GM23338 (cell line): ENCODE results near the gene PKP3. TPM values are rescaled to one million over a fixed set of nuclear protein-coding genes. Genes with fewer than 3 reads are reported as not detected.

Experiments used
- ATAC-seq: fragments of 200-7000 bp; cut with Tn5 transposase; 3 replicates; pipeline ENCODE4 v1.9.1; 2020
- DNase-seq: peaks from one replicate; pipeline ENCODE4 v3.0.0-alpha.2; 2015; ENCODE audit warnings: low spot score
- H2AFZ ChIP-seq: fragments of 200-600 bp; sonication (generic); 2 replicates; pipeline ENCODE4 v1.8.0; 2016; ENCODE audit warnings: antibody characterized with exemption, mild to moderate bottlenecking, moderate library complexity
- H3F3A ChIP-seq: fragments of 200-600 bp; sonication (generic); replicated peaks from 2 replicates; pipeline ENCODE4 v1.8.0; 2017; ENCODE audit warnings: antibody characterized with exemption, mixed run types, low read depth
- H3K27ac ChIP-seq: fragments of 200-600 bp; sonication (generic); 2 replicates; pipeline ENCODE4 v1.6.1; 2016; ENCODE audit warnings: low read depth
- H3K27me3 ChIP-seq: fragments of 200-600 bp; sonication (generic); 2 replicates; pipeline ENCODE4 v1.8.0; 2016; ENCODE audit warnings: mild to moderate bottlenecking, mixed run types, moderate library complexity; ENCODE audit not compliant: insufficient read depth
- H3K36me3 ChIP-seq: fragments of 200-600 bp; sonication (generic); 2 replicates; pipeline ENCODE4 v1.8.0; 2016; ENCODE audit warnings: mild to moderate bottlenecking; ENCODE audit not compliant: insufficient read depth
- H3K4me1 ChIP-seq: fragments of 200-600 bp; sonication (generic); 2 replicates; pipeline ENCODE4 v1.8.0; 2016; ENCODE audit warnings: mild to moderate bottlenecking, moderate library complexity; ENCODE audit not compliant: insufficient read depth
- H3K4me2 ChIP-seq: fragments of 200-600 bp; sonication (generic); 2 replicates; pipeline ENCODE4 v1.7.1; 2017; ENCODE audit warnings: mixed run types
- H3K4me3 ChIP-seq: fragments of 200-600 bp; sonication (generic); 2 replicates; pipeline ENCODE4 v1.6.1; 2016; ENCODE audit warnings: mixed run types
- H3K79me2 ChIP-seq: fragments of 200-600 bp; sonication (generic); replicated peaks from 2 replicates; pipeline ENCODE4 v1.8.0; 2017; ENCODE audit warnings: mild to moderate bottlenecking; ENCODE audit not compliant: insufficient read depth
- H3K9me2 ChIP-seq: fragments of 200-600 bp; sonication (generic); 2 replicates; pipeline ENCODE4 v1.8.0; 2017; ENCODE audit not compliant: insufficient read depth
- H4K20me1 ChIP-seq: fragments of 200-600 bp; sonication (generic); replicated peaks from 2 replicates; pipeline ENCODE4 v1.8.0; 2017; ENCODE audit warnings: mild to moderate bottlenecking; ENCODE audit not compliant: insufficient read depth
- H3K27ac Mint-ChIP-seq: 2 replicates; pipeline ENCODE4 v1.8.0; 2020; ENCODE audit warnings: inconsistent platforms, mild to moderate bottlenecking, moderate library complexity, mixed read lengths
- H3K27me3 Mint-ChIP-seq: 3 replicates; pipeline ENCODE4 v1.8.0; 2022; ENCODE audit warnings: low read depth, mild to moderate bottlenecking, moderate library complexity, mixed read lengths, inconsistent platforms; ENCODE audit not compliant: insufficient read depth, poor library complexity
- H3K36me3 Mint-ChIP-seq: 3 replicates; pipeline ENCODE4 v1.8.0; 2021; ENCODE audit warnings: low read depth, mild to moderate bottlenecking, inconsistent platforms, moderate library complexity, mixed read lengths
- H3K4me1 Mint-ChIP-seq: 3 replicates; pipeline ENCODE4 v1.8.0; 2020; ENCODE audit warnings: mild to moderate bottlenecking, inconsistent platforms, mixed read lengths
- H3K4me3 Mint-ChIP-seq: 3 replicates; pipeline ENCODE4 v1.8.0; 2021; ENCODE audit warnings: moderate library complexity, mild to moderate bottlenecking, inconsistent platforms, mixed read lengths
- H3K9me3 Mint-ChIP-seq: 3 replicates; pipeline ENCODE4 v1.8.0; 2020; ENCODE audit warnings: moderate library complexity, mild to moderate bottlenecking, inconsistent platforms, mixed read lengths
- CREB1 ChIP-seq: fragments of 250-450 bp; sonication (Bioruptor Pico); IDR thresholded peaks from 2 replicates; pipeline ENCODE4 v1.5.0; 2020; ENCODE audit warnings: low read depth, mild to moderate bottlenecking, moderate library complexity
- CTCF ChIP-seq, 2 experiments: fragments of 200-600 bp in 1 of 2; sonication (generic) in 1 of 2; conservative IDR thresholded peaks; 2 replicates each; pipeline versions ENCODE4 v1.5.1 to v1.6.1; 2016 to 2017; ENCODE audit warnings: antibody characterized with exemption in 2 of 2, low read depth in 2 of 2, mild to moderate bottlenecking in 2 of 2, moderate library complexity in 1 of 2
- ETS1 ChIP-seq: IDR thresholded peaks from 2 replicates; pipeline ENCODE4 v1.6.1; 2016; ENCODE audit warnings: antibody characterized with exemption
- EZH2 ChIP-seq: fragments of 200-600 bp; sonication (generic); IDR thresholded peaks from one replicate; pipeline ENCODE4 v1.8.0; 2017; ENCODE audit warnings: antibody characterized with exemption, mild to moderate bottlenecking, low read depth; ENCODE audit not compliant: unreplicated experiment
- EZH2phosphoT487 ChIP-seq: fragments of 200-600 bp; sonication (generic); IDR thresholded peaks from one replicate; pipeline ENCODE4 v1.8.1; 2018; ENCODE audit warnings: antibody characterized with exemption; ENCODE audit not compliant: unreplicated experiment
- JUNB ChIP-seq: IDR thresholded peaks from one replicate; pipeline ENCODE4 v1.6.1; 2016; ENCODE audit warnings: antibody characterized with exemption; ENCODE audit not compliant: unreplicated experiment
- NANOG ChIP-seq: IDR thresholded peaks from 2 replicates; pipeline ENCODE4 v1.6.1; 2016; ENCODE audit warnings: antibody characterized with exemption, borderline replicate concordance
- POLR2AphosphoS5 ChIP-seq: IDR thresholded peaks from 2 replicates; pipeline ENCODE4 v1.6.1; 2016; ENCODE audit warnings: antibody characterized with exemption, low read depth
- STAT1 ChIP-seq: IDR thresholded peaks from one replicate; pipeline ENCODE4 v1.6.1; 2016; ENCODE audit warnings: antibody characterized with exemption; ENCODE audit not compliant: unreplicated experiment
- ZNF114 ChIP-seq: fragments of 250-450 bp; sonication (Bioruptor Pico); IDR thresholded peaks from 2 replicates; pipeline ENCODE4 v1.5.0; 2020; ENCODE audit warnings: mild to moderate bottlenecking, moderate library complexity
- ZNF331 ChIP-seq: fragments of 250-450 bp; sonication (Bioruptor Pico); IDR thresholded peaks from 2 replicates; pipeline ENCODE4 v1.5.0; 2020; ENCODE audit warnings: low read depth, mild to moderate bottlenecking, moderate library complexity
- polyA plus RNA-seq: library from polyadenylated mRNA; unstranded; fragments of >200 nt; fragmentation: Nextera tagmentation; extraction: Ambion mirVana; gene quantifications from 2 replicates; pipeline ENCODE4 v1.2.1, GENCODE V29; 2016
- total RNA-seq: library from RNA; depleted of rRNA; stranded (reverse); fragments of >200 nt; shearing (Covaris generic); gene quantifications from 2 replicates; pipeline ENCODE4 v1.2.3, GENCODE V29; 2014

PKP3 gene
- total and polyA plus RNA-seq, 2 experiments from 2014 or later: 7.2 to 23.0 TPM

GRCh38 chr11:420054-420910 lies 26.3 kb downstream of the PKP3 start:
- Mint-ChIP-seq H3K27me3 (peaks cover 19% of the 10 kb centered on the region), H3K4me1 (peaks cover 15% of the 10 kb centered on the region), H3K9me3 (no peaks in the 10 kb centered on the region; the same call in 2 of the 3 replicates), H3K36me3 (no peaks in the 10 kb centered on the region), H3K27ac (no peak overlapping the region), H3K4me3 (no peak overlapping the region)
- Histone ChIP-seq H4K20me1 (no peaks in the 10 kb centered on the region), H3K9me2 (no peaks in the 10 kb centered on the region), H3K27ac (no peak overlapping the region), H3K4me1 (peaks cover 6% of the 10 kb centered on the region; the same call in 1 of the 2 replicates), H3K4me3 (no peak overlapping the region), H3K4me2 (no peak overlapping the region), H2AFZ (no peak overlapping the region), H3F3A (peaks cover 12% of the 10 kb centered on the region), H3K27me3 (peaks cover 6% of the 10 kb centered on the region), H3K36me3 (no peaks in the 10 kb centered on the region), H3K79me2 (no peaks in the 10 kb centered on the region; the same call in 1 of the 2 replicates)
- ATAC-seq (peak; percentile 4), DNase-seq (peak; percentile 64)
- TF ChIP-seq STAT1: no peak
- TF ChIP-seq ZNF331 (CRISPR knock-in tag): no peak
- no peak for TF ChIP-seq EZH2
- TF ChIP-seq CREB1: no peak
- TF ChIP-seq NANOG: no peak
- TF ChIP-seq ZNF114 (CRISPR knock-in tag): no peak
- TF ChIP-seq ETS1: no peak
- no peak for TF ChIP-seq EZH2phosphoT487
- TF ChIP-seq CTCF (conservative IDR thresholded peaks at IDR 0.05; ENCODE audit: low read depth in 2 of 2): no peak

GRCh38 chr11:420911-421321 lies 26.9 kb downstream of the PKP3 start:
- Histone ChIP-seq H3K4me2 (no peak overlapping the region), H3K79me2 (no peaks in the 10 kb centered on the region; the same call in 1 of the 2 replicates), H3K4me3 (no peak overlapping the region), H3K27ac (no peak overlapping the region), H2AFZ (no peak overlapping the region), H3K9me2 (no peaks in the 10 kb centered on the region), H3K36me3 (no peaks in the 10 kb centered on the region), H3F3A (peaks cover 12% of the 10 kb centered on the region), H3K27me3 (peaks cover 6% of the 10 kb centered on the region), H3K4me1 (no peaks in the 10 kb centered on the region; the same call in 1 of the 2 replicates), H4K20me1 (no peaks in the 10 kb centered on the region)
- Mint-ChIP-seq H3K4me1 (peaks cover 9% of the 10 kb centered on the region), H3K27ac (no peak overlapping the region), H3K27me3 (peaks cover 15% of the 10 kb centered on the region), H3K4me3 (no peak overlapping the region), H3K9me3 (no peaks in the 10 kb centered on the region; the same call in 2 of the 3 replicates), H3K36me3 (no peaks in the 10 kb centered on the region)
- TF ChIP-seq POLR2AphosphoS5 (no peak), NANOG (no peak), ETS1 (no peak), ZNF331 (CRISPR knock-in tag) (no peak), CTCF (conservative IDR thresholded peaks at IDR 0.05; ENCODE audit: low read depth in 2 of 2) (no peak), CREB1 (no peak), JUNB (no peak), EZH2 (no peak), ZNF114 (CRISPR knock-in tag) (no peak), EZH2phosphoT487 (no peak)
- DNase-seq: no peak
- ATAC-seq: no peak
